ENCODE data around the gene KAZN. TPM values are rescaled to one million over a fixed set of nuclear protein-coding genes. Genes with fewer than 3 reads are reported as not detected.

Gene KAZN
- total RNA-seq, 1 donor from 2014 or later: 3.7 TPM

GRCh38 chr1:14929547-14930246 is 331.2 kb downstream of the KAZN start:
- Histone ChIP-seq H3K27me3 (ENCODE audit: control insufficient read depth in 3 of 3, insufficient read depth in 3 of 3, low read length in 3 of 3) (peaks cover 22 to 54% (median 51%) of the 10 kb centered on the region in 3 donors), H3K27ac (ENCODE audit: low read depth, low read length) (no peak overlapping the region), H3K4me1 (ENCODE audit: control insufficient read depth in 3 of 3, insufficient read depth in 3 of 3, low read length in 3 of 3) (peaks cover 7 to 15% (median 9%) of the 10 kb centered on the region in 3 donors), H3K36me3 (ENCODE audit: control insufficient read depth in 3 of 3, insufficient read depth in 3 of 3, low read length in 3 of 3) (no peaks in the 10 kb centered on the region), H3K4me3 (ENCODE audit: low read length in 3 of 3) (no peak overlapping the region), H3K9me3 (ENCODE audit: control insufficient read depth in 3 of 3, low read length in 3 of 3) (no peaks in the 10 kb centered on the region), H3K9ac (ENCODE audit: low read depth in 1 of 3, low read length in 3 of 3) (no peak overlapping the region)

DNA sequence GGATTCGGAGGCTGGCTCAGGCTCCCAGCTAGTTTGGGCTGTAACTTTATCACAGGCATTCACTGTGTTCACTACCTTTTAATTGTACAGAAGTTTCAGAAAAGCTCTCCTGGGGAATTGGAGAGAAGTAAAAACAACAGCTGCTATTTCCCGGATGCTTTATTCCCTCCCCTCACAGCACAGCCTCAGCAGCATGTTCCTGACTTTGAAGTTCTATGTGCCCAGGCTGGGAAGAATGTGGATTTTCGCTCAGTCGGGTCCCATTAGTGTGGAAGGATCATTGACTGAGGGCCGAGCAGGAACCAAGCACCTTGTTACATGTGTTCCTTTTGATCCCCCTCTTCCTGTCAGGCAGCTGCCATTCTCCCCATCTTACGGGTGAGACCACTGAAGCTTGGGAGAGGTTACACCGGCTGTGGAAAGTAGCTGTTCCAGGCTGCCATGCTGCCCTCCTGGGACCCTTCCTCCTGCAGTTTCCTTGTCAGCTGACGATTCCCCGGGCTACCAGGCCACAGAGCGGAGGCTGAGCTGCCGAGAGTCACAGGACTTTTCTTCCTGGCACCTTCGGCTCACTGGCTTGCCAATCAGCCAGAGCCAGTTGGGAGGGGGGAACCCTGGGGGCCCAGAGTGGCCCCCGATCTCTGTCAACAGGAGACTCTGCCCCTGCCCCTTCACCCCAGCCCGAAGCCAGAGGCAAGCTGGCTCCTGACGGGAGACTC is 331.9 kb downstream of the KAZN start:
- Histone ChIP-seq H3K27me3 (ENCODE audit: control insufficient read depth in 3 of 3, insufficient read depth in 3 of 3, low read length in 3 of 3) (peaks cover 17 to 47% (median 44%) of the 10 kb centered on the region in 3 donors), H3K4me1 (ENCODE audit: control insufficient read depth in 3 of 3, insufficient read depth in 3 of 3, low read length in 3 of 3) (peaks cover 0 to 10% (median 2%) of the 10 kb centered on the region in 3 donors), H3K27ac (ENCODE audit: low read depth, low read length) (no peak overlapping the region), H3K9ac (ENCODE audit: low read depth in 1 of 3, low read length in 3 of 3) (no peak overlapping the region), H3K36me3 (ENCODE audit: control insufficient read depth in 3 of 3, insufficient read depth in 3 of 3, low read length in 3 of 3) (no peaks in the 10 kb centered on the region), H3K4me3 (ENCODE audit: low read length in 3 of 3) (no peak overlapping the region), H3K9me3 (ENCODE audit: control insufficient read depth in 3 of 3, low read length in 3 of 3) (no peaks in the 10 kb centered on the region)

- peaks cover 0 to 10% (median 0%) of the 10 kb centered on the region in 3 donors for H3K4me1 ChIP-seq (ENCODE audit: control insufficient read depth in 3 of 3, insufficient read depth in 3 of 3, low read length in 3 of 3)
- H3K9ac ChIP-seq (ENCODE audit: low read depth in 1 of 3, low read length in 3 of 3): no peak overlapping the region
- no peak overlapping the region for H3K27ac ChIP-seq (ENCODE audit: low read depth, low read length)
- no peak overlapping the region for H3K4me3 ChIP-seq (ENCODE audit: low read length in 3 of 3)
- H3K36me3 ChIP-seq (ENCODE audit: control insufficient read depth in 3 of 3, insufficient read depth in 3 of 3, low read length in 3 of 3): no peaks in the 10 kb centered on the region
- H3K9me3 ChIP-seq (ENCODE audit: control insufficient read depth in 3 of 3, low read length in 3 of 3): no peaks in the 10 kb centered on the region
- peaks cover 10 to 32% (median 28%) of the 10 kb centered on the region in 3 donors for H3K27me3 ChIP-seq (ENCODE audit: control insufficient read depth in 3 of 3, insufficient read depth in 3 of 3, low read length in 3 of 3)
Observed at GRCh38 chr1:14932034-14932638, 333.7 kb downstream of the KAZN start.

GRCh38 chr1:14934867-14935266 is 336.4 kb downstream of the KAZN start:
- Histone ChIP-seq H3K27me3 (ENCODE audit: control insufficient read depth in 3 of 3, insufficient read depth in 3 of 3, low read length in 3 of 3) (peaks cover 10 to 22% (median 11%) of the 10 kb centered on the region in 3 donors), H3K9me3 (ENCODE audit: control insufficient read depth in 3 of 3, low read length in 3 of 3) (no peaks in the 10 kb centered on the region), H3K36me3 (ENCODE audit: control insufficient read depth in 3 of 3, insufficient read depth in 3 of 3, low read length in 3 of 3) (no peaks in the 10 kb centered on the region), H3K27ac (ENCODE audit: low read depth, low read length) (no peak overlapping the region), H3K4me1 (ENCODE audit: control insufficient read depth in 3 of 3, insufficient read depth in 3 of 3, low read length in 3 of 3) (peaks cover 1 to 7% (median 3%) of the 10 kb centered on the region in 3 donors), H3K4me3 (ENCODE audit: low read length in 3 of 3) (no peak overlapping the region), H3K9ac (ENCODE audit: low read depth in 1 of 3, low read length in 3 of 3) (no peak overlapping the region)

DNA sequence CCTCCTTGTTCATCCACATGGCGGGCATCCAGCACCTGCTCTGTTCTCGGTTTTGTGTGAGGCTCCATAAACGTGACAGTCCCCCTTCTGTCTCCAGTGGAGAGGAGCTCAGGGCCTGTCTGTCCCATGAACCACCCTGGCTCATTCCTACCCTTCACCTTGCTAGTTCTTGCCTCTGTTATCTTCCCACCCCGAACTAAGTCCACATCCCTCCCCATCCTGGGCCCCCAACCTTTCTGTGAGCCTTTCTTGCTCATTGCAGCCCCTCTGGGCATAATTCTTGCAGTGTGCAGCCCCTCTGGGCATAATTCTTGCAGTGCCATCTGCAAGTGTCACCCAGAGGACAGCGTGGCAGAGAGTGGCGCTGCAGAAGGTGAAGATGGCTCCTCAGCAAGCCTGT is 338.3 kb downstream of the KAZN start:
- H3K9me3 ChIP-seq (ENCODE audit: control insufficient read depth in 3 of 3, low read length in 3 of 3): no peaks in the 10 kb centered on the region
- no peak overlapping the region for H3K27ac ChIP-seq (ENCODE audit: low read depth, low read length)
- H3K4me1 ChIP-seq (ENCODE audit: control insufficient read depth in 3 of 3, insufficient read depth in 3 of 3, low read length in 3 of 3): peaks cover 3 to 10% (median 5%) of the 10 kb centered on the region in 3 donors
- no peak overlapping the region for H3K9ac ChIP-seq (ENCODE audit: low read depth in 1 of 3, low read length in 3 of 3)
- peaks cover 0 to 10% (median 5%) of the 10 kb centered on the region in 3 donors for H3K27me3 ChIP-seq (ENCODE audit: control insufficient read depth in 3 of 3, insufficient read depth in 3 of 3, low read length in 3 of 3)
- H3K36me3 ChIP-seq (ENCODE audit: control insufficient read depth in 3 of 3, insufficient read depth in 3 of 3, low read length in 3 of 3): no peaks in the 10 kb centered on the region
- H3K4me3 ChIP-seq (ENCODE audit: low read length in 3 of 3): no peak overlapping the region

GRCh38 chr1:14937288-14937949 is 338.9 kb downstream of the KAZN start:
- Histone ChIP-seq H3K27ac (ENCODE audit: low read depth, low read length) (no peak overlapping the region), H3K27me3 (ENCODE audit: control insufficient read depth in 3 of 3, insufficient read depth in 3 of 3, low read length in 3 of 3) (peaks cover 0 to 11% (median 5%) of the 10 kb centered on the region in 3 donors), H3K36me3 (ENCODE audit: control insufficient read depth in 3 of 3, insufficient read depth in 3 of 3, low read length in 3 of 3) (no peaks in the 10 kb centered on the region), H3K4me1 (ENCODE audit: control insufficient read depth in 3 of 3, insufficient read depth in 3 of 3, low read length in 3 of 3) (peaks cover 3 to 10% (median 5%) of the 10 kb centered on the region in 3 donors), H3K9ac (ENCODE audit: low read depth in 1 of 3, low read length in 3 of 3) (no peak overlapping the region), H3K4me3 (ENCODE audit: low read length in 3 of 3) (no peak overlapping the region), H3K9me3 (ENCODE audit: control insufficient read depth in 3 of 3, low read length in 3 of 3) (no peaks in the 10 kb centered on the region)

DNA sequence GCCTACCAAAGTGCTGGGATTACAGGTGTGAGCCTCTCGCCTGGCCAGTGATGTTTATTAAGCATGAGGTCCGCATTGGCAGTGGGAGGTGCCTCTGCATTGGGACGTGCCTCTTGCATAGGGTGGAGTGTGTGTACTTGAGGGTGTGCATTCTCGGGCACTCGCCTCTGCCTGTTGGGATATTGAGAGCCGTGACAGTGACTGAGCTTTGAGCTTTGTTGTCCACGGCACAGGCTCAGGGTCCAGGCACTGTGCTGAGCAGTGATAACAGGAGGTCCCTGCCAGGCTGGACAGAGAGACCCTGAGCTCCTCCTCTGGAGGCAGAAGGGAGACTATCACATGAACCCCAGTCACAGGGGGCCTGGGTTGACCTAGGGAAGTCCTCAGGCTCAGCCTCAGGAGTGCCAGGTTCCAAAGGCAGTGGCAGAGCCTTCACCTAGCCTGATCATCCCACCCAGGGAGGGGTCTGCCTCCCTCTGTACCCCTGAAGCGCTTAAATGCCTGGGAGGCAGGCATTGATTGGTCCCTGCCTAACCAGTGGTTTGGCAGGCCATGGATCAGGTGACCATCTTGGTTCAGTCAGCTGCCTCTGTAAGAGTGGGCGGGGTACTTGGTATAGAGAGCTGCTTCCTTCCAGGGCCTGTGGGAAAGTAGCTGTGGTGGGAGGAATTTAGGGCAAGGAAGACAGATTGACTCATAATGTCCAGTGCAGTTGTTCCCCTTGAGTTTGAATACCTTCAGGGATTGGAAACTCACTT is 341.2 kb downstream of the KAZN start:
- Histone ChIP-seq H3K9me3 (ENCODE audit: control insufficient read depth in 3 of 3, low read length in 3 of 3) (no peaks in the 10 kb centered on the region), H3K4me3 (ENCODE audit: low read length in 3 of 3) (no peak overlapping the region), H3K9ac (ENCODE audit: low read depth in 1 of 3, low read length in 3 of 3) (no peak overlapping the region), H3K27ac (ENCODE audit: low read depth, low read length) (no peak overlapping the region), H3K27me3 (ENCODE audit: control insufficient read depth in 3 of 3, insufficient read depth in 3 of 3, low read length in 3 of 3) (peaks cover 0 to 13% (median 5%) of the 10 kb centered on the region in 3 donors), H3K4me1 (ENCODE audit: control insufficient read depth in 3 of 3, insufficient read depth in 3 of 3, low read length in 3 of 3) (peaks cover 7 to 22% (median 14%) of the 10 kb centered on the region in 3 donors), H3K36me3 (ENCODE audit: control insufficient read depth in 3 of 3, insufficient read depth in 3 of 3, low read length in 3 of 3) (no peaks in the 10 kb centered on the region)

DNA sequence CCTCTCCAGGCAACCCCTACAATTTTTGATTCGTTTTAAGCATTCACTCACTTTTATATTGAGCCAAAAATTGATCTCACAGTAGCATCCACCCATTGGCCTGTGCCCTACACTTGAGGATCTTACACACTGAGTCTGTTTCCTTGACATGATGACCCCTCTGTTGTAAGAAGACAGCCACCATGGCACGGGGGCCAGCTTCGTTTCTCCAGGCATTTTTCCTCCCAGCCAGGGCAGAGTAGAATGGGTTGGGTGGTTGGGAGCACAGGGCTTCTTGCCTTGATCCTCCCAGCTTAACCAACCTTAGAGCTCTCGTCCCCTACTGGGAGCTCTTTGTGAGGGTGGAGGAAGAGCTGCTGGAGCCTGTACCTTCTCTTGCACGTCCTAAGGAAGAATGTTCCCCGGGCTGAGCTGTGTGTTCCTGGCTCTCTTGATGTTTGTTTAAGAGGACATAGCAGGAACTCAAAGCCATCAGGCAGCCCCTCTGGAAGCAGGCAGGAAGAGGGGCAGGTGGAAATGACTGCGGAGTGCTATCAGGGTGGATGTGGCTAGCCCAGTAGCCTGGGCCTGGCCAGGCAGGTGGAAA is 341.9 kb downstream of the KAZN start:
- no peaks in the 10 kb centered on the region for H3K9me3 ChIP-seq (ENCODE audit: control insufficient read depth in 3 of 3, low read length in 3 of 3)
- peaks cover 0 to 13% (median 5%) of the 10 kb centered on the region in 3 donors for H3K27me3 ChIP-seq (ENCODE audit: control insufficient read depth in 3 of 3, insufficient read depth in 3 of 3, low read length in 3 of 3)
- peaks cover 13 to 28% (median 19%) of the 10 kb centered on the region in 3 donors for H3K4me1 ChIP-seq (ENCODE audit: control insufficient read depth in 3 of 3, insufficient read depth in 3 of 3, low read length in 3 of 3)
- no peaks in the 10 kb centered on the region for H3K36me3 ChIP-seq (ENCODE audit: control insufficient read depth in 3 of 3, insufficient read depth in 3 of 3, low read length in 3 of 3)
- H3K9ac ChIP-seq (ENCODE audit: low read depth in 1 of 3, low read length in 3 of 3): no peak overlapping the region
- no peak overlapping the region for H3K27ac ChIP-seq (ENCODE audit: low read depth, low read length)
- H3K4me3 ChIP-seq (ENCODE audit: low read length in 3 of 3): no peak overlapping the region

DNA sequence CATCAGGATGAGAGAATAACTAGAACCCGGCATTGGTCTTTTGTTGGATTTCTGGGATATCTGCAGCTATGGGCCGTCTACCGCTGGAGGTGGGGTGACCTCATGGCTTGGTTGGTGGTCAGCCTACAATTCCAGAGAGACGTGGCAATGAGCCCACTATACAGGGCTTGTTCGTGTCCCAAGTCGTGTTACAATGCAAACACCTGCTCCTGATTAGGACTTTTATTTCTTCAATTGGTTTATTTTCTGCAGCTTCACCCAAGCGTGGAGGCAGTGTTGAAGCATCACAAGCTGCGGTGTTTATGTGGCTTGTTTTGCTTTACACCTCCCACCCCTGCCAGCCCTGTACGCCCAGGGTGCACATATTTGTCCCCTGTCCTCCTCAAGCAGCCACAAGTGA is 343.4 kb downstream of the KAZN start:
- peaks cover 20 to 38% (median 29%) of the 10 kb centered on the region in 3 donors for H3K4me1 ChIP-seq (ENCODE audit: control insufficient read depth in 3 of 3, insufficient read depth in 3 of 3, low read length in 3 of 3)
- no peak overlapping the region for H3K4me3 ChIP-seq (ENCODE audit: low read length in 3 of 3)
- H3K27ac ChIP-seq (ENCODE audit: low read depth, low read length): no peak overlapping the region
- no peaks in the 10 kb centered on the region for H3K9me3 ChIP-seq (ENCODE audit: control insufficient read depth in 3 of 3, low read length in 3 of 3)
- H3K27me3 ChIP-seq (ENCODE audit: control insufficient read depth in 3 of 3, insufficient read depth in 3 of 3, low read length in 3 of 3): peaks cover 0 to 13% (median 5%) of the 10 kb centered on the region in 3 donors
- H3K9ac ChIP-seq (ENCODE audit: low read depth in 1 of 3, low read length in 3 of 3): no peak overlapping the region
- no peaks in the 10 kb centered on the region for H3K36me3 ChIP-seq (ENCODE audit: control insufficient read depth in 3 of 3, insufficient read depth in 3 of 3, low read length in 3 of 3)
